NCI-H146 treated with DMSO at 0.1 percent for 48 hours (cell line): ENCODE results near the gene GIPC1.
A peak's percentile ranks its signal among the peaks of the same experiment; 100 is the strongest.
"Not testable (repeated sequence)": the region's sequence is repeated elsewhere in the genome, so short reads cannot be mapped to it uniquely, and the experiment has no call there.

Experiments used
- DNase-seq: peaks from one replicate; lab custom pipeline; 2025; ENCODE audit not compliant: unreplicated experiment; lab: John Stamatoyannopoulos, UW

GIPC1 gene

DNA sequence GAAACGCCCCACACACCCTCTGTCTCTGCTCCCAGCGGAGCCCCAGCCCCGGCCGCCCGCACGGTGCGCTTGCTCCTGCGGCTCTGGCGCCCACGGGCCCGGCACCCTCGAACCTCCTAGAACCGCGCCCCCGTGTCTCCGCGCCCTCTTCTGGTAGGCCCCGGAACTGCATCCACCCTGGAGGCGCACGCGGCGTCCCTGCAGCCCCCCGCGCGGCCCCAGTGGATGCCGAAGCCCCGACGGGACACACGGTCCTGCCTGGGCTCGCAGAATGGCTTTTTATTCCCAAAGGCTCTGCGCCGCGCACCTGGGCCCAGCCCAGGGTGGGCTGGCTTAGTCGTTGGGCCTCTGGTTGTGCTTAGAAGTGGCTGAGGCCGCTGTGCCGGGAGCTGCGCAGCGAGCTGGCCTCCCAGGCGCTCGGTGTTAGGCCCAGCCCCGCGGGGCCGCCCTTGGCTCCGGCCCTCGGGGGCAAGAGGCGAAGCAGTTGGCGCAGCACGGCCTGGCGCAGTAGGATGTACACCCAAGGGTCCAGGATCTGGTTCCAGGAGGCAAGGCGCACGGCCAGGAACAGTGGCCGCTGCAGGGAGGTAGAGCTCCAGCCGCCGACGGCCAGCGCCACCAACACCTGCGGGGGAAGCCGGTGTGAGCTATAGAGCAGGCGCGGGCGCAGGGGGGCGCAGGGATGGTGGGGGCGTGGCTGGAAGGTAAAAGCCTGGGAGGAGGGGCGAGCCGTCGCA is 23.6 kb downstream of the GIPC1 start:
- DNase-seq: peak; percentile 51

- DNase-seq: no peak
Observed at GRCh38 chr19:14471436-14472187, 24.3 kb downstream of the GIPC1 start.

- no peak for DNase-seq
Observed at GRCh38 chr19:14470031-14470876, 25.7 kb downstream of the GIPC1 start.

- no peak for DNase-seq
Observed at GRCh38 chr19:14467816-14468215, 28.1 kb downstream of the GIPC1 start.

GRCh38 chr19:14467391-14467790 is 28.5 kb downstream of the GIPC1 start:
- no peak for DNase-seq

DNA sequence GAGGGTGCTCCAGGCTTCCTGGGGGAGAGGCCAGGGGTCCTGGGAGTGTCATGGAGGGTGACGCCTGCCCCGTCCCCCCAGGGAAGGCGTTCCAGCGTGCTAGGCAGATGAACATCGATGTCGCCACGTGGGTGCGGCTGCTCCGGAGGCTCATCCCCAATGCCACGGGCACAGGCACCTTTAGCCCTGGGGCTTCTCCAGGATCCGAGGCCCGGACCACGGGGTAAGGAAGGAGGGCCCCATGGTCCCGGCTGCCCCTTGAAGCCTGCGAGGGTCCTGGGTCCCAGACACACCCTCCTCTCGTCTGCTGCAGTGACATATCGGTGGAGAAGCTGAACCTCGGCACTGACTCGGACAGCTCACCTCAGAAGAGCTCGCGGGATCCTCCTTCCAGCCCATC is 32.2 kb downstream of the GIPC1 start:
- no peak for DNase-seq

DNA sequence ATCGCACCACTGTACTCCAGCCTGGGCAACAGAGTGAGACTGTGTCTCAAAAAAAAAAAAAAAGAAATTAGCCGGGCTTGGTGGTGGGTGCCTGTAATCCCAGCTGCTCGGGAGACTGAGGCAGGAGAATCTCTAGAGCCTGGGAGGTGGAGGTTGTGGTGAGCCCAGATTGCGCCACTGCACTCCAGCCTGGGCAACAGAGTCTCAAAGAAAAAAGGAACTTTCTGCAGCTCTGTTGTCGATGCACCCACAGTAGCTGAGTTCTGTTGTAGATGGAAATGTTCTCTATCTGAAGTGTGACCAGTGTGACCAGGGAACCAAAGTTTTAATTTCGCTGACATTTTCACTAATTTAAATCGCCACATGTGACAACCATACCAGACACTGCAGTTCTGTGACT is 33.5 kb downstream of the GIPC1 start:
- DNase-seq: not testable (repeated sequence)

GRCh38 chr19:14460935-14461334 is 35.0 kb downstream of the GIPC1 start:
- no peak for DNase-seq

- DNase-seq: no peak
Observed at GRCh38 chr19:14459703-14460102, 36.2 kb downstream of the GIPC1 start.

DNA sequence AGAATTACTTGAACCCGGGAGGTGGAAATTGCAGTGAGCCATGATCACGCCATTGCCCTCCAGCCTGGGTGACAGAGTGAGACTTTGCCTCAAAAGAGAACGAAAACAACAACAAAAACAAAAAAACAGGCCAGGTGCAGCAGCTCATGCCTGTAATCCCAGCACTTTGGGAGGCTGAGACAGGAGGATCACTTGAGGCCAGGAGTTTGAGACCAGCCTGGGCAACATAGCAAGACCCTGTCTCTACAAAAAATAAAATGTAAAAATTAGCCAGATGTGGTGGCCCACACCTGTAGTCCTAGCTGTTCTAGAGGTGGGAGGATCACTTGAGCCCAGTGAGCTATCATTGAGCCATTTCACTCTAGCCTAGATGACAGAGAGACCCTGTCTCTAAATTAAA is 43.6 kb downstream of the GIPC1 start:
- not testable (repeated sequence) for DNase-seq

- DNase-seq: no peak
Observed at GRCh38 chr19:14450876-14451275, 45.1 kb downstream of the GIPC1 start.

- DNase-seq: no peak
Observed at GRCh38 chr19:14450168-14450874, 45.6 kb downstream of the GIPC1 start.

DNA sequence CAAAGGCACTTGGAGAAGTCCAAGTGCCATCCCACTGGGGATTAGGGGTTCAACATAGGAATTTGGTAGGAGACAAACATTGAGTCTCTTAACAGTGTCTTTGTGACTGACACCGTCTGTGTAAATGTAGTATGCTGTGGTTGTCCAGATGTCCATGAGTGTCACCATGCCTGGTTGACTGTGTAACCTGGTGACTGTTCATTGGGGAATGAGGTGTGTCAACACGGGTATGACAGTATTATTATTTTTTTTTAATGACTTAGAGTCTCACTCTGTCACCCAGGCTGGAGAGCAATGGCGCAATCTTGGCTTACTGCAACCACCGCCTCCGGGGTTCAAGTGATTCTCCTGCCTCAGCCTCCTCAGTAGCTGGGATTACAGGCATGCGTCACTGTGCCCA is 46.6 kb downstream of the GIPC1 start:
- no peak for DNase-seq

GRCh38 chr19:14446336-14447036 is 49.4 kb downstream of the GIPC1 start:
- no peak for DNase-seq

DNA sequence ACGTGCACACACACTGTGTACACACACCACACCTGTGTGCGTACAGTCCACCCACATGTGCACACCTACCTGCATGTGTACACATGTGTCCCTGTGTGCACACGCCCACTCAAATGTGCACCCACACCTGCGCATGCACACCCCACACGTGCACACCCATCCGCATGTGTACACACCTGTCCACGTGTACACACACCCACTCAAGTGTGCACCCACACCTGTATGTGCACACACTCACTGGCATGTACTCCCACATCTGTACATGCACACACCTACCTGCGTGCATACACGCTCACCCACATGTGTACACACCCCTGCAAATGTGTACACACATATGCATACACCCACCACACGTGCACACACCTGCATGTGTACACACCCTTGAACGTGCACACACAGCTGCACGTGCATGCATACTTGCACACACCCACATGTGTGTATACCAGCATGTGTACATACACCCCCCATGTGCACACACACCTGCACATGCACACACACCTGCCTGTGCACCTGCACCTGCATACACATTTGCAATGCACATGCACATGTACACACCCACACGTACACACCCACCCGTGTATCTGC is 52.2 kb downstream of the GIPC1 start:
- no peak for DNase-seq

DNA sequence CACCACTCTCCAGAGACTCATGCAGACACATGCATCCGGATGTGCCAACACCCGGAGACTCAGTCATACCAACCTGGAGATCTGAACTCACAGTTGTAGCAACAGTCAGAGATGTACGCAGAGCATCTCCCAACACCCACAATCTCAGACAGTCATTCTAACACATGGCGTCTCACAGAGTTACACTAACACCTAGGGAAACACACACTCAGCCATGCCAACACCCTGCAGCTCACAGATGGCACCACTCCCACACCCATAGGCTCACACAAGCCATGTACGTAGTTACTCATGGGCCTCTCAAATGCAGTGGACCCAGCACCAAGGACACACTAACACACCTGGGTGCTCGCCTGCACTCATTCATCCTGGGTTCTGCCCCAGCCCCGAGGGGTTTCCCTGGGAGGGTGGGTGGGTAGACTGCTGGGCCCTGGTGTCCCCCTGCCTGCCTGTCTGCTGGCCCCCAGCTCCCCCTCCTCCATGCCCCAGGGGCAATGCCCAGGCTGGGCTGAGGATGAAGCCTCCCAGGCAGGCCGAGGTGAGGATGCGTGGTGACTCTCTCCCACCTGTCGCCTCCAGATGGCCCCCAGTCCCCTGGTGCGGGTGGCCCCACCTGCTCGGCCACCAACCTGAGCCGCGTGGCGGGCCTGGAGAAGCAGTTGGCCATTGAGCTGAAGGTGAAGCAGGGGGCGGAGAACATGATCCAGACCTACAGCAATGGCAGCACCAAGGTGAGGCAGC is 52.9 kb downstream of the GIPC1 start:
- no peak for DNase-seq

- no peak for DNase-seq
Observed at GRCh38 chr19:14441041-14441938, 54.6 kb downstream of the GIPC1 start.

DNA sequence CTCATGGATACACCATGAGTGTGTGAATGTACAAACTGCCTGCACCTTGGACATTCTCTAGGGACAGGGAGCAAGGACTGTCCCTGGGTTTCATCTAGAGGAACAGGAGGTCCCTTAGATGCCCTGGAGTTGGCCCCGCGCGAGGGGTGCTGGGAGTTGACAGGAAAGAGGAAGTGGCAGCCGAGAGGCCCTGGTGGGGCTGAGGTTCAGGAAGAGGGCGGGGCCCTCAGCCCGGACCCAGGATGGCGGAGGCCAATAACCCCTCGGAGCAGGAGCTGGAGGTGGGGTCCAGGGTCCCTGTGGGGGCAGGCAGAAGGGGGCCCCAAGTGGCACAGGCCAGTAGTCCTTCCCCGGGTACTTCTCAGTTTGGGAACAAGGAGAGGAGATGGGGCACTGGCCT is 55.9 kb downstream of the GIPC1 start:
- DNase-seq: no peak
